ENCODE data around the gene SLC6A6. TPM values are rescaled to one million over a fixed set of nuclear protein-coding genes. Genes with fewer than 3 reads are reported as not detected.

Gene SLC6A6
- total and polyA plus RNA-seq, 10 of the 15 experiments (the other 5 are each of a cell fraction or from before 2014, with no cell fraction given): 5.6 to 47.0 (median 20.2) TPM

DNA sequence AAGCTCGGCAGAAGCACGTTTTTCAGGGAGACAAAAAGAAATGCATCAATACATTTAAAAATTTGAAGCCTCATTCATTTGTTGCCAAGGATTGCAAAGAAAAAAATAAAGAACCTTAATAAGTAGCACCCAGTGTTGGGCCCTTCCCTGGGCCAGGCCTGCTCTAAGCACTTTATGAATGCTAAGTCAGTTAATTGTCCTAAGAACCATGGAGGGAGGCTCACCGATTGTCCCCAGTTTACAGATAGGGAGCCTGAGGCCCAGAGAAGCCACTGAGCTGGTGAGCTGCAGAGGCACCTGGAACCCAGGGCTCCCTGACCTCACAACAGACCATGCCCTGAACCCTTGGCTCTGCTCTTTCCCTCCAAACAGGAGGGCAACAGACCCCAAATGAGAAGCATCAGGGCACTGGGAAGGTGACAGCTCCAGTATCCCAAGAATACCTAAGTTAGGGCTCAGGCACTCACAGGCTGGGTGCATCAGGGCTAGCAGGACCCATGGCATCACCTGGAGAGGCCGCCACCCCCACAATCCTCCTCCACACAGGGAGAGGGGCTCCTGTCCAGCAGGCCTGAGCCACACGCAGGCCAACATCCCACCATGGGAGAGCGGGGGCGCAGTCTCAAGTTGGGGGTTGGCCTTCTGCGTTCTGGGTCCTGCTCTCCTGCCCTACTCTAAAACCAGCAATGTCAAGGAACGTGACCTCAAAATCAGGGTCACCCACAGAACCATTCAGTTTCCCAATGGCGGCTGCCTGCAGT is 133.8 kb downstream of the SLC6A6 start (continued):
- TF ChIP-seq, protein P1, sequence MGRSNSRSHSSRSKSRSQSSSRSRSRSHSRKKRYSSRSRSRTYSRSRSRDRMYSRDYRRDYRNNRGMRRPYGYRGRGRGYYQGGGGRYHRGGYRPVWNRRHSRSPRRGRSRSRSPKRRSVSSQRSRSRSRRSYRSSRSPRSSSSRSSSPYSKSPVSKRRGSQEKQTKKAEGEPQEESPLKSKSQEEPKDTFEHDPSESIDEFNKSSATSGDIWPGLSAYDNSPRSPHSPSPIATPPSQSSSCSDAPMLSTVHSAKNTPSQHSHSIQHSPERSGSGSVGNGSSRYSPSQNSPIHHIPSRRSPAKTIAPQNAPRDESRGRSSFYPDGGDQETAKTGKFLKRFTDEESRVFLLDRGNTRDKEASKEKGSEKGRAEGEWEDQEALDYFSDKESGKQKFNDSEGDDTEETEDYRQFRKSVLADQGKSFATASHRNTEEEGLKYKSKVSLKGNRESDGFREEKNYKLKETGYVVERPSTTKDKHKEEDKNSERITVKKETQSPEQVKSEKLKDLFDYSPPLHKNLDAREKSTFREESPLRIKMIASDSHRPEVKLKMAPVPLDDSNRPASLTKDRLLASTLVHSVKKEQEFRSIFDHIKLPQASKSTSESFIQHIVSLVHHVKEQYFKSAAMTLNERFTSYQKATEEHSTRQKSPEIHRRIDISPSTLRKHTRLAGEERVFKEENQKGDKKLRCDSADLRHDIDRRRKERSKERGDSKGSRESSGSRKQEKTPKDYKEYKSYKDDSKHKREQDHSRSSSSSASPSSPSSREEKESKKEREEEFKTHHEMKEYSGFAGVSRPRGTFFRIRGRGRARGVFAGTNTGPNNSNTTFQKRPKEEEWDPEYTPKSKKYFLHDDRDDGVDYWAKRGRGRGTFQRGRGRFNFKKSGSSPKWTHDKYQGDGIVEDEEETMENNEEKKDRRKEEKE (IDR thresholded peaks at IDR 0.05): no peak
- TF ChIP-seq CHD1 (IDR thresholded peaks at IDR 0.05; ENCODE audit: low read depth, low read length): no peak
- no peak for TF ChIP-seq ZZZ3 (IDR thresholded peaks at IDR 0.05; ENCODE audit: control insufficient read depth, insufficient read length, low read depth)
- no peak for TF ChIP-seq HDGF (IDR thresholded peaks at IDR 0.05)
- TF ChIP-seq BCL11A (IDR thresholded peaks at IDR 0.05; ENCODE audit: low read depth, low read length): no peak
- no peak for TF ChIP-seq LARP7 (IDR thresholded peaks at IDR 0.05)
- TF ChIP-seq, protein P2, sequence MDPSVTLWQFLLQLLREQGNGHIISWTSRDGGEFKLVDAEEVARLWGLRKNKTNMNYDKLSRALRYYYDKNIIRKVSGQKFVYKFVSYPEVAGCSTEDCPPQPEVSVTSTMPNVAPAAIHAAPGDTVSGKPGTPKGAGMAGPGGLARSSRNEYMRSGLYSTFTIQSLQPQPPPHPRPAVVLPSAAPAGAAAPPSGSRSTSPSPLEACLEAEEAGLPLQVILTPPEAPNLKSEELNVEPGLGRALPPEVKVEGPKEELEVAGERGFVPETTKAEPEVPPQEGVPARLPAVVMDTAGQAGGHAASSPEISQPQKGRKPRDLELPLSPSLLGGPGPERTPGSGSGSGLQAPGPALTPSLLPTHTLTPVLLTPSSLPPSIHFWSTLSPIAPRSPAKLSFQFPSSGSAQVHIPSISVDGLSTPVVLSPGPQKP (IDR thresholded peaks at IDR 0.05; ENCODE audit: low read depth, low read length): no peak

DNA sequence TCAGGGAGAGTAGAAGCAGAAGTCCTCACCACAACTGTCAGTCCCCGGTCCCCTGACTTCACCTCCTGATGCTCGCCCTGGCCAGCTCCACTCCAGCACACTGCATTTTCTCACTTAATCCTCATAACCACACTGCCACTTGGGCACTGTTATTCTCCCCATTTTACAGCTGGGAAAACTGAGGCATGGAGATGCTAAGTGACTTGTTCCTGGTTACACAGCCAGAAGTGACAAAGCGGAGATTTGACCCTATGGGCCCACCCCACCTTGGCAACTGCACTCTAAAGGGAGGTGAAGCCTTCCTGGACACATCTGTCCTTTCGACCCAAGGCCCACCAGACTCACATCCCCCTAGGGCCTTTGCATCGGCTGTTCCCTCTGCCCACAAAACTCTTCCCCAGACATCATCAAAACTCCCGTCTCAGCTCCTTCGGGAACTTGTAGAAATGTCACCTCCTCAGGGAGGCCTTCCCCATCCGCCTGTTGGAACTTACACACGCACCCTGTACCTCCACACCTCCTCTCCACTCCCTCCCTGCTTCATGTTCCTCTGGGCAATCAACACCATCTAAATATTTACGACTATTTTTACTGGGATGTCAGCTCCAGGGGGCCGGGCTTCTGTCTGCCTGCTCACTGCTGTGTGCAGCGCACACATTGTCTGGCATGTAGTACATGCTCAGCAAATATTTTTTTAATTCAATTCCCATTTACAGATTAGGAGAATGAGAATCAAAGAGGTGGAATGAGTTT is 134.6 kb downstream of the SLC6A6 start:
- DNase-seq (ENCODE audit: low read depth, low spot score): no peak
- in situ Hi-C loops (cut with MboI): no loop called here
- no TSS peak for BruUV-seq (replicated peaks)
- no peaks in the 10 kb centered on the region for H3K9me3 ChIP-seq (replicated peaks; ENCODE audit: control insufficient read depth, insufficient read depth, low read length)
- ChIA-PET CTCF (no interaction called here), POLR2A (no interaction called here), RAD21 (ENCODE audit: unreplicated experiment) (no interaction called here), SMC1A (ENCODE audit: uncharacterized antibody, unreplicated experiment) (no interaction called here)
- no peak overlapping the region for H3K4me2 ChIP-seq (ENCODE audit: control insufficient read depth, insufficient read depth)
- no peak overlapping the region for H3K9ac ChIP-seq (ENCODE audit: control insufficient read depth, insufficient read depth, low read length)
- WGBS (ENCODE audit: insufficient coverage, insufficient replicate concordance, low lambda C conversion rate, missing lambda C conversion rate): 36% methylated on average over 12 of the region's 12 CpGs
- H3K4me3 ChIP-seq: no peak overlapping the region
- H2AFZ ChIP-seq (ENCODE audit: control insufficient read depth, low read depth, low read length): no peak overlapping the region
- H4K20me1 ChIP-seq (ENCODE audit: control insufficient read depth, insufficient read depth): no peaks in the 10 kb centered on the region
- no peak overlapping the region for H3K27ac ChIP-seq (ENCODE audit: control insufficient read depth, insufficient read depth)
- intact Hi-C loops (cut with micrococcal nuclease; ENCODE audit: unreplicated experiment): no loop called here
- H3K79me2 ChIP-seq (ENCODE audit: control insufficient read depth, insufficient read depth, low read length): no peaks in the 10 kb centered on the region
- peaks cover 0 to 2% of the 10 kb centered on the region in 2 experiments; a peak in 1 of 4 replicates for H3K27me3 ChIP-seq (replicated peaks in 1 of 2; ENCODE audit: control insufficient read depth in 2 of 2, insufficient read depth in 2 of 2, low read length in 1 of 2)
- no peaks in the 10 kb centered on the region for H3K4me1 ChIP-seq (ENCODE audit: control insufficient read depth, insufficient read depth, low read length)
- no peaks in the 10 kb centered on the region for H3K36me3 ChIP-seq (ENCODE audit: control insufficient read depth in 2 of 2, insufficient read depth in 2 of 2, low read length in 1 of 2)
- FAIRE-seq: no peak
- ATAC-seq: no peak
- no peak for TF ChIP-seq TCF3 (IDR thresholded peaks at IDR 0.05; ENCODE audit: borderline replicate concordance, insufficient read depth, low read depth, low read length)

Data from GM12878 (cell line).